Measurements from ENCODE around the gene SLC27A4. TPM values are rescaled to one million over a fixed set of nuclear protein-coding genes. Genes with fewer than 3 reads are reported as not detected.

The SLC27A4 gene
- total and polyA plus RNA-seq, 5 donors: 14.7 to 21.7 (median 19.2) TPM

GRCh38 chr9:128383791-128384190 is 43.5 kb downstream of the SLC27A4 start:
- DNase-seq (no peak), ATAC-seq (no peak)
- 85% methylated on average over 8 of the region's 8 CpGs for WGBS
- H3K27ac ChIP-seq (ENCODE audit: low read length): no peak overlapping the region
- H3K4me1 ChIP-seq (ENCODE audit: control insufficient read depth, insufficient read depth, low read length): no peaks in the 10 kb centered on the region
- no peaks in the 10 kb centered on the region for H3K27me3 ChIP-seq (ENCODE audit: control insufficient read depth, insufficient read depth)
- no peak overlapping the region for H3K4me3 ChIP-seq (ENCODE audit: low read length)
- no peaks in the 10 kb centered on the region for H3K9me3 ChIP-seq (ENCODE audit: control insufficient read depth, low read length)
- intact Hi-C loops (cut with DNase I): no loop called here

DNA sequence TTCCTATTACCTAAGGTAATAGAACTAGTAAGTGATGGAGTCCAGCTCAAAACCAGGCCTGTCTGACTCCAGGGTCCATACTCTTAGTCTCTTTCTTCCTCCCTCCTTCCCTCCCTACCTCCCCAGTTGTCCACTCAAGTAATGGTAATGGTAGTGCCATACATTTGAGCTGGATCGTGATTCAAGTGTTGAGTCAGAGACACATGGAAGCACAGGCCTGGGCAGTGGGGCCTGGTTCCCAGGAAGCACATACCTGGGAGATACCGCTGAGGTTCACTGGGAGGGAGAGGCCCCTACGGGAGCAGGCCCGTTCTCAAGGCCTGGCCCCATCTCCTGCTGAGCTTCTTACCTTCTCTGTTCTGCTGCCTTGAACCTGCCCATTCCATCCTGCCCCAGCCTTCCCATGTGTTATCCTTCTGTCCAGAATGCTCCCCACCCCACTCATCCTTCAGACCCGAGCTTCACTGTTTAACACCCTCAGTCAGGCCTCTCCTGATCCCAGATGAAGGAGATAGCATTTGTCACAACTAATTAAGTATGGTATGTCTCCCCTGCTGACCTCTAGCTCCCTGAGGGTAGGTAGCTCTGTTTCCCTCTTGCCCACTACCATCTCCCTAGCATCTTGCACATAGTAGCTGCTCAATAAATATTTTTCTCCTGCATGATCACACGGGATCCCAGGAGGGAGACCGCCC is 44.6 kb downstream of the SLC27A4 start:
- no peak for ATAC-seq
- Histone ChIP-seq H3K27ac (ENCODE audit: low read length) (no peak overlapping the region), H3K9me3 (ENCODE audit: control insufficient read depth, low read length) (no peaks in the 10 kb centered on the region), H3K4me1 (ENCODE audit: control insufficient read depth, insufficient read depth, low read length) (no peaks in the 10 kb centered on the region), H3K4me3 (ENCODE audit: low read length) (no peak overlapping the region), H3K27me3 (ENCODE audit: control insufficient read depth, insufficient read depth) (no peaks in the 10 kb centered on the region)
- DNase-seq: no peak
- intact Hi-C loops (cut with DNase I): no loop called here
- 82% methylated on average over 7 of the region's 7 CpGs for WGBS

DNA sequence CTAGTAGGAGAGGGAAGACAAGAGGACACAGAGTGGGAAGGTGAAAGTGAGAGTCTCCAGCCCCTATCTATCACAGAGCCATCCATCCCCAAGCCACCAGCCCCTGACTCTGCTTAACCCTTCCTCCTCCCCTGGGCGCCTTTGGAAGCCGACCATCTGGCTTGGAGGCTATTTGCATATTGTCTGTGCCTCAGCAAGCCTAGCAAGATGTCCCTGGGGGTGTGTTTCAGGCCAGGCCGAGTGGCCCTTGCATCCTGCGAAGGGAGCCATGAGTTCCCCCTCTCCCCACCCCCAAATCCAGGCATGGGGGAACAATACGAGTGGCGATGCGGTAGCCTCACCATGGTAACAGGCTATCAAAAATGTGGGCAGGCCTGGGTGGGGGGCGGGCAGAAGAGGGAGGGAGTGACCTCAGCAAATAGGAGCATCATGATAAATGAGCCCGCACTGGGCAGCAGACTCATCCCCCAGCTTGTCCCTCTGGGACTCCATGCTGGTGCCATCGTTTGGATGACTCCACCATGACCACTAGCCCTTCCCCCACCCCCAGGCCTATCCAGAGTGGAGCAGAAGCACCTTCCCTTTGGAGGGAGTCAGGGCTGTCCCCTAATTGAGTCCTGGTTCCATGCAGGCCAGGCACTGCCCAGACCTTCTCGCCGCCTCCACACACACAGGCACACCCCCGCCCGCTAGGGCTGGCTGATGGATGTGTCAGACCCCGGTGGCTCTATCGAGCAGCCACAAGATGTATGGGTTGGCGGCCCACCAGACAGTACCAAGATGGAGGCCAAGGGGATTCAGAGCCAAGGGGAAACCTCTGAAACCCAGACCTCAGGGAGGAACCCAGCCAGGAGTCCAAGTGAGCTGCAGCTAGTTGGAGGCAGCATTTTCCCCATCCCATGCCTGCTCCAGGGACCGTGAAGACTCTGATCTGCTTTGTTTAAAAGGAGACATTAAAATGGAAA is 45.5 kb downstream of the SLC27A4 start:
- intact Hi-C loops (cut with DNase I): no loop called here
- H3K4me3 ChIP-seq (ENCODE audit: low read length): no peak overlapping the region
- H3K27ac ChIP-seq (ENCODE audit: low read length): no peak overlapping the region
- no peaks in the 10 kb centered on the region for H3K27me3 ChIP-seq (ENCODE audit: control insufficient read depth, insufficient read depth)
- WGBS: 71% methylated on average over 18 of the region's 18 CpGs
- DNase-seq: no peak
- no peak for ATAC-seq
- no peaks in the 10 kb centered on the region for H3K9me3 ChIP-seq (ENCODE audit: control insufficient read depth, low read length)
- H3K4me1 ChIP-seq (ENCODE audit: control insufficient read depth, insufficient read depth, low read length): no peaks in the 10 kb centered on the region

DNA sequence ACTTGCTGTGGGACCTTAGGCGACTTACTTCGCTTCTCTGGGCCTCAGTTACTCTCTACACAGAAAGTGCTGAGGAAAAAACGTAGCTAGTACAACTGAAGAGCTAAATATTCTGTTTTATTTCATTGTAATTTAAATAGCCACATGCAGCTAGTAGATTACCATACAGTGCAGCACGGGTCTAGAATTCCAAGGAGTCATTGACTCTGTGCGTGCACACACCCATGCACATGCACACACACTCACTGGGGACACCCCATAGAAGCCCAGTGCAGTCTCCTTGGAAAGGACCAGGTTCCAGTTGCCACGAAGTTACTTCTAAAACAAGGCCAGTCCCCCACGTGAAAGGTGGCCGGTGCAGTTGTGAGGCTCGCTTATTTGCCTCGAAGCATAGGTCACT is 47.8 kb downstream of the SLC27A4 start:
- DNase-seq (no peak), ATAC-seq (no peak)
- intact Hi-C loops (cut with DNase I): no loop called here
- H3K27me3 ChIP-seq (ENCODE audit: control insufficient read depth, insufficient read depth): no peaks in the 10 kb centered on the region
- no peak overlapping the region for H3K27ac ChIP-seq (ENCODE audit: low read length)
- H3K9me3 ChIP-seq (ENCODE audit: control insufficient read depth, low read length): no peaks in the 10 kb centered on the region
- no peak overlapping the region for H3K4me3 ChIP-seq (ENCODE audit: low read length)
- H3K4me1 ChIP-seq (ENCODE audit: control insufficient read depth, insufficient read depth, low read length): no peaks in the 10 kb centered on the region
- WGBS: 92% methylated on average over 10 of the region's 10 CpGs

DNA sequence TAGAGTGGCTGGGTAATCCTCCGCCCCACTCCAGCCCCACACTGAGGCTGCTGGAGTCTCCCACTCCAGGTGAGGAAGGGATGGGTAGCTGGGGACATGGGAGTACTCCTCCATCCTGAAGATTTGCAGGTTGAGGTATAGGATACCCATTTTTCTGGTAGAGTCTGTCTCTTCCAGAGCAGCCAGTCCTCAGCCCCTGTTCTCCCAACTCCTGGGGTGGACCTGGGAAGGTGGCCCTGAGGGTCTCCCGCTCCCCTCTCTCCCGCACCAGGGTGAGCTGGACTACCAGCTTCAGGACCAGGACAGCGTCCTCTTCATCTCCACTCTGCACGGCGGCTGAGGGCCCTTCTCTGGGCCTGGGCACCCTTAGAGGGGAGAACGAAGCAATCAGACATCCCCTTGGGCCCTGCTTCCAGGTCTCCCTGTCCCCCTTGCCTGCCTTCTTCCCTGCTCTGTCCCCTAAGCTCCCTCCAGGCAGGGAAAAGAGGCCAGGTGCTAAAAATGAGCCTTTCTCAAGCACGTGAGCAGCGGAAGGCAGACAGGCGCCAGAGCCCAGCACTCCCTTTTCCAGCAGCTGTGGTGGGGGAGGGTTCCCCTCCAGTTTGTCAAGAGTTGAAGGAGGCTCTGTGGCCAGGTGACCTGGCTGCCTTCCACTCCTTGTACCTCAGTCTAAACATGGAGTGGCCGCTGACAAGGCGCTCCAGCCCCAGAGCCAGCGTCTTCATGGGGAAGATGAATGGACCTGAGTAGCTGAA is 49.2 kb downstream of the SLC27A4 start:
- H3K27me3 ChIP-seq (ENCODE audit: control insufficient read depth, insufficient read depth): no peaks in the 10 kb centered on the region
- H3K27ac ChIP-seq (ENCODE audit: low read length): no peak overlapping the region
- intact Hi-C loops (cut with DNase I): no loop called here
- WGBS: 83% methylated on average over 13 of the region's 13 CpGs
- ATAC-seq: no peak
- H3K9me3 ChIP-seq (ENCODE audit: control insufficient read depth, low read length): no peaks in the 10 kb centered on the region
- no peak for DNase-seq
- H3K4me1 ChIP-seq (ENCODE audit: control insufficient read depth, insufficient read depth, low read length): no peaks in the 10 kb centered on the region
- H3K4me3 ChIP-seq (ENCODE audit: low read length): no peak overlapping the region

DNA sequence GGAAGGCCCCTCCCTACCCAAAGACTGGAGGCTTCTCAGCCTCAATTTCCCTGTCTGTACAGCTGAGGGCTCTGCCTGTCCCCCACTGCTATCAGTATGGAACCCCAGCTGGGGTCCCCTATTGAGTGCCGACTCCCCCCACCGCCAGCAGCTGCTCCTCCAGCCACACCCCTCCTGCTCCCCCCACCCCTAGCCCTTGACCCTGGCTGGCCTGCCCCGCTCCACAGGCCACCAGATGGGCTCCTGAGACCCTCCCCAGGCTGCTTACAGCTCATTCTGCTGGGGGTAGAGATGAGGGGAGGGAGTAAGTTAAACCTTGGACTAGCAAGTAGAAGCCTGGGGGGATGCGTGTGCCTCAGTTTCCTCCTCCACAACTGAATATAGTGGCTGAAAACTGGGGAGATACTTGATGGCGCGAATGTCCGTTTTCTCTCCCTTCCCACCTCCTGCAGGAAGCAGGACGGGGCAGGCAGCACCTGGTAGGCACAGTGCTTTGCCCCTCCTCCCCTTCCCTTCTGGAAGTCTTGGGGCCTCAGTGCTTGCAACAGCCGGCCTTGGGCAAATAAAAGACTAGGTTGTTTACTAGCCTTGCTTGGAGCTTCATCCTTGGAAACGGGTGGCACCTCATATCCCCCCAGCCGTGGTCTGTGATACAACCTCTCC is 50.0 kb downstream of the SLC27A4 start:
- DNase-seq (no peak), ATAC-seq (no peak)
- no peaks in the 10 kb centered on the region for H3K27me3 ChIP-seq (ENCODE audit: control insufficient read depth, insufficient read depth)
- 86% methylated on average over 11 of the region's 11 CpGs for WGBS
- H3K4me3 ChIP-seq (ENCODE audit: low read length): no peak overlapping the region
- H3K4me1 ChIP-seq (ENCODE audit: control insufficient read depth, insufficient read depth, low read length): no peaks in the 10 kb centered on the region
- no peak overlapping the region for H3K27ac ChIP-seq (ENCODE audit: low read length)
- intact Hi-C loops (cut with DNase I): no loop called here
- H3K9me3 ChIP-seq (ENCODE audit: control insufficient read depth, low read length): no peaks in the 10 kb centered on the region

DNA sequence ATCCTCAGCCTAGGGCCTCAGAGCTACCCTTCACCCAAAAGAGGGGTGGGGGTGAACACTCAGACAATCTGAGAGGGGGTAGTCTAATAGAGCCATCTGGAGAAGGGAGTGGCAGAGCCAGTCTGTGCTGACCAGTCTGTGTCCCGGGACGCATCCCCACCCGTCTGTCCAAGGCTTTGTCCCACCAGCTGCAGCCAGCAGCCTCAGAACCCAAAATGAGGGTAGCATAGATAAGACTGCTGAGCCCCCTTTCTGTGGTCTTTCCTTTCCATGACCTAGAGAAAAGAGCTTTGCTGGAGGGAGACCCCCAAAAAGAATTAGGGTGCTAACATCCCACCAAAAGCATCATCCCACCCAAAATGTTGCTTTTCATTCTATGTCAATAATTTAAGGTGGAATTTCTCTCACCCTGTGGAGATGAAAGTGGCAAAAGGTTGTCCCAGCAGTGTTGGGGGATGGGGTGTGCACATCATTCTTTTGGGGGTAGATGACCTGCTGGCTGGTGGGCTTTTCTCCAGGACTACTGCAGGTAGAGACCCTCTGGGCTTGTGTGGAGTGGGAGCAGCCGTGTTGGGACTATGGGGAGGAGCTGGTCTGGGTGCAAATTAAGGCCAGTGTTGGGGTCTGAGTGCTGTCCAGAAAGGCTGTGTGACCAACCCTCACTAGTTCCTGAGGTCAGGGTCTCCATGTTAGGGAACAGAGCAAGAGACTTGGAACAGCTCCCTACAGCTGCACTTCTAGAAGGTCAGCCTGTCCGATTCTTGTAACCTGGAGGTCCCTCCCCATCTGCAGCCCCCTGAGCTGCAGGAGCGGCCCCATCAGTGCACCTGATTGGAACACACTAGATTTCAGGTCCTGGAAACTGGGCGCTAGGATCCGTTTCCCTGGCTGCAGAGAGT is 50.7 kb downstream of the SLC27A4 start:
- intact Hi-C loops (cut with DNase I): no loop called here
- ATAC-seq: no peak

GRCh38 chr9:128391956-128392301 is 51.6 kb downstream of the SLC27A4 start:
- no peak for ATAC-seq
- Histone ChIP-seq H3K4me1 (ENCODE audit: control insufficient read depth, insufficient read depth, low read length) (no peaks in the 10 kb centered on the region), H3K9me3 (ENCODE audit: control insufficient read depth, low read length) (no peaks in the 10 kb centered on the region), H3K27ac (ENCODE audit: low read length) (no peak overlapping the region), H3K4me3 (ENCODE audit: low read length) (no peak overlapping the region), H3K27me3 (ENCODE audit: control insufficient read depth, insufficient read depth) (no peaks in the 10 kb centered on the region)
- 87% methylated on average over 21 of the region's 21 CpGs for WGBS
- intact Hi-C loops (cut with DNase I): no loop called here
- no peak for DNase-seq

More for the DNA sequence above, 50.7 kb downstream of the SLC27A4 start:
- Histone ChIP-seq H3K9me3 (ENCODE audit: control insufficient read depth, low read length) (no peaks in the 10 kb centered on the region), H3K4me1 (ENCODE audit: control insufficient read depth, insufficient read depth, low read length) (no peaks in the 10 kb centered on the region), H3K4me3 (ENCODE audit: low read length) (no peak overlapping the region), H3K27me3 (ENCODE audit: control insufficient read depth, insufficient read depth) (no peaks in the 10 kb centered on the region), H3K27ac (ENCODE audit: low read length) (no peak overlapping the region)
- DNase-seq: no peak
- WGBS: 92% methylated on average over 8 of the region's 8 CpGs

DNA sequence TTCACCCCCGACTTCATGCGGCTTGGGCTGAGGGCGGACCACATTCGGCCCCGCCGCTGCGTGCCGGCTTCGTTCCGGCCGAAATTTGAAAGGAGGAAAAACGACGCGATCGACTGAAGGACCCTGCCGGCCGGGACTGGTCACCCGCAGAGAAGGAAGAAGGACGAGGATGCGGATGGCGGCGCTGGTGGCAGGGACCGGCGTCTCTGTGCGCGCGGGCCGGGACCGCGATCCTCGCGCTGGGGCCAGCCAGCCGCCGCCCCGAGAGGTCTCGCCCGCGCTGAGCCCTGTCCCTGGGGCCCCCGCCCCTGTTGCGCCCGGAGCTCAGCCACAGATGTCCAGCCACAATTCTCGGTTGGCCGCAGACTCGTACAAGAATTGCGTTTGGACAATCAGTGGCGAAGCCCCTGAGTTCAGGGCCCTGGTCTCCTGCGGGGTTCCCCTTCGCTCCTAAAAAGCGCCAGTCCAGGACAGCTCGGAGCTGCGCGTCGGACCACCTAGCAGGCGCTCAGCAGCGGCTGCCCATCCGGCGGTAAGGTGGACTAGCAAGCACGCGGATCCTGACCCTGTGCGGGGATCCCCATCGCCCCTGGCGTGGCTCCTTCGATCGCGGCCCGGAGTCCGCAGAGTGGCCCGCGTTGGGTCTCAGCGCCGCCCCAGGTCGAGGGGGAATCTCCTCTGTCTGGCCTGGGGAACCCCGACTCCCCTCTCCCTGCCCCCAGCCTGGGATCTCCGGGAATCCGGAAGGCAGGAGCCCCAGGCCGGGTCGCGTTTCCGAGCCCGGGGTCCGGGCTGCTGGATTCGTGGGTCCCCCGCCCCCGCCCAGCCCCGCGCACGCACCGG is 52.2 kb downstream of the SLC27A4 start:
- WGBS: 77% methylated on average over 88 of the region's 88 CpGs
- ATAC-seq (no peak), DNase-seq (no peak)
- no peaks in the 10 kb centered on the region for H3K9me3 ChIP-seq (ENCODE audit: control insufficient read depth, low read length)
- no peak overlapping the region for H3K27ac ChIP-seq (ENCODE audit: low read length)
- intact Hi-C loops (cut with DNase I): no loop called here
- H3K4me1 ChIP-seq (ENCODE audit: control insufficient read depth, insufficient read depth, low read length): peaks cover 5% of the 10 kb centered on the region
- no peaks in the 10 kb centered on the region for H3K27me3 ChIP-seq (ENCODE audit: control insufficient read depth, insufficient read depth)
- H3K4me3 ChIP-seq (ENCODE audit: low read length): no peak overlapping the region

Measured in right cardiac atrium (tissue), 5 donors.